Fibroblast of villous mesenchyme (primary cell): Measurements from ENCODE around the gene RMDN2. TPM values are rescaled to one million over a fixed set of nuclear protein-coding genes. Genes with fewer than 3 reads are reported as not detected.

Experiments
- DNase-seq: peaks from one replicate; pipeline ENCODE4 v3.0.0-alpha.2; 2010; ENCODE audit warnings: low read depth
- H3K4me3 ChIP-seq: 2 replicates; pipeline ENCODE4 v1.5.1; 2011; ENCODE audit warnings: low read depth, mild to moderate bottlenecking, low read length
- CTCF ChIP-seq: IDR thresholded peaks from 2 replicates; pipeline ENCODE4 v1.5.1; 2012; ENCODE audit warnings: low read depth, mild to moderate bottlenecking, low read length; ENCODE audit not compliant: insufficient read depth
- total RNA-seq: library from RNA; depleted of rRNA; stranded (reverse); fragments of >200 nt; gene quantifications from 2 replicates; pipeline ENCODE4 v1.2.3, GENCODE V29; 2012

Gene RMDN2
- total RNA-seq, 1 donor, result 9.5 TPM

GRCh38 chr2:38060236-38061018, 135.3 kb downstream of the RMDN2 start:
- no peak overlapping the region for H3K4me3 ChIP-seq
- DNase-seq, result no peak
- TF ChIP-seq CTCF, result no peak

GRCh38 chr2:38064801-38065501, 139.9 kb downstream of the RMDN2 start:
- no peak for TF ChIP-seq CTCF
- no peak overlapping the region for H3K4me3 ChIP-seq

GRCh38 chr2:38065502-38066135, 140.5 kb downstream of the RMDN2 start:
- no peak for DNase-seq
- no peak overlapping the region for H3K4me3 ChIP-seq
- no peak for TF ChIP-seq CTCF

More at GRCh38 chr2:38064801-38065501, 139.9 kb downstream of the RMDN2 start:
- DNase-seq, result no peak

- no peak for TF ChIP-seq CTCF
- no peak overlapping the region for H3K4me3 ChIP-seq
- DNase-seq, result no peak
These were observed 141.5 kb downstream of the RMDN2 start for GRCh38 chr2:38066421-38067115.

Other genes with a start within 250 kb of the RMDN2 start
- gene CYP1B1, start 150.9 kb downstream of the RMDN2 start, total RNA-seq, result 6.5 and 9.3 TPM in 2 replicates